ENCODE results near the gene KAT6B. TPM values are rescaled to one million over a fixed set of nuclear protein-coding genes. Genes with fewer than 3 reads are reported as not detected.
A peak's percentile ranks its signal among the peaks of the same experiment; 100 is the strongest.

KAT6B gene
- total and polyA plus RNA-seq, 2 donors (not counting 1 experiment from before 2014, with no cell fraction given), result 3.9 to 37.8 TPM

DNA sequence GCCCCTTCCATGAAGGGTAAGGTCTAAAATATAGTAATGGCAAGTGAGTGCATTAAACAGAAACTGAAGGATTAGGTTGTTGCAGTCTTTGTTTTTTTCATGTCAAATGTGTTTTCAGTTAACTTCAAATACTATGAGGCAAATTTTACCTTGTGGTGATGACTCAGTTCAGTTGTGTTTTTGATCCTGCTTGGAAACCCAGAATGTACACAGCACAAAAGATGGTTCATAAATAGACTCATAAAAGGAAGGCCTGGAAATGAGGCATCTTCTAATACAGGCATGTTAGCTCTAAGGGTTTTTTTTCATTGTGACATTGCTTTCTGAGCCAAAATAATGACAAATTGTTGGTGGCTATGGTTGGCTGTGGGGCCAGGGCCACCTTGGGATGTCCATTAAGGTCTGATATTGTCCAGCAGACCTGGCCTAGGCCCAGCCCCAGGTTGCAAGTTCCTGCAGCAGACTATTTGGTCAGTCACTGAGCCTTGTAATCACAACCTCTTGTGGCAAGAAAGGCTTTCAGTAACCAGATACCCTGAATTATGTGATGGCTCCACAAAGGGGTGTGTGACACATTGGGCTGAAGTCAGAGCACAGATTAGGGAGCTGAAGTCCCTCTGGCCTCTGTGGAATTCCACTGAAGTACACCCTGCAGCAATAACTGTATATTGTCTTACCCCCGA is 216.0 kb downstream of the KAT6B start:
- Histone ChIP-seq H3K4me3 (replicated peaks in 1 of 4; ENCODE audit: control extremely low read depth in 1 of 4, insufficient read depth in 1 of 4, low read depth in 3 of 4, low read length in 4 of 4) (no peak overlapping the region), H2AFZ (ENCODE audit: low read length) (no peak overlapping the region), H3K4me2 (ENCODE audit: extremely low read depth, insufficient read depth, low read length) (no peak overlapping the region), H3K27ac (ENCODE audit: insufficient read depth, low read length) (peak overlapping the region; percentile 22), H3K9me3 (ENCODE audit: control insufficient read depth, insufficient read depth, low read depth, low read length) (no peaks in the 10 kb centered on the region), H3K9ac (ENCODE audit: insufficient read depth, low read length) (no peak overlapping the region), H3K79me2 (ENCODE audit: control insufficient read depth, insufficient read depth, low read length) (no peaks in the 10 kb centered on the region), H3K4me1 (ENCODE audit: control insufficient read depth, extremely low read depth, insufficient read depth, low read length) (no peaks in the 10 kb centered on the region), H4K20me1 (ENCODE audit: control insufficient read depth, extremely low read depth, insufficient read depth, low read length) (no peaks in the 10 kb centered on the region), H3K27me3 (ENCODE audit: control insufficient read depth, insufficient read depth, low read length) (no peaks in the 10 kb centered on the region), H3K36me3 (ENCODE audit: control insufficient read depth, insufficient read depth, low read length) (no peaks in the 10 kb centered on the region)
- TF ChIP-seq, protein P1, sequence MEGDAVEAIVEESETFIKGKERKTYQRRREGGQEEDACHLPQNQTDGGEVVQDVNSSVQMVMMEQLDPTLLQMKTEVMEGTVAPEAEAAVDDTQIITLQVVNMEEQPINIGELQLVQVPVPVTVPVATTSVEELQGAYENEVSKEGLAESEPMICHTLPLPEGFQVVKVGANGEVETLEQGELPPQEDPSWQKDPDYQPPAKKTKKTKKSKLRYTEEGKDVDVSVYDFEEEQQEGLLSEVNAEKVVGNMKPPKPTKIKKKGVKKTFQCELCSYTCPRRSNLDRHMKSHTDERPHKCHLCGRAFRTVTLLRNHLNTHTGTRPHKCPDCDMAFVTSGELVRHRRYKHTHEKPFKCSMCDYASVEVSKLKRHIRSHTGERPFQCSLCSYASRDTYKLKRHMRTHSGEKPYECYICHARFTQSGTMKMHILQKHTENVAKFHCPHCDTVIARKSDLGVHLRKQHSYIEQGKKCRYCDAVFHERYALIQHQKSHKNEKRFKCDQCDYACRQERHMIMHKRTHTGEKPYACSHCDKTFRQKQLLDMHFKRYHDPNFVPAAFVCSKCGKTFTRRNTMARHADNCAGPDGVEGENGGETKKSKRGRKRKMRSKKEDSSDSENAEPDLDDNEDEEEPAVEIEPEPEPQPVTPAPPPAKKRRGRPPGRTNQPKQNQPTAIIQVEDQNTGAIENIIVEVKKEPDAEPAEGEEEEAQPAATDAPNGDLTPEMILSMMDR (conservative IDR thresholded peaks at IDR 0.05 in 1 of 2, IDR thresholded peaks at IDR 0.05 in 1 of 2; ENCODE audit: low read depth in 1 of 2, low read length in 2 of 2), result no peak
- no peak for TF ChIP-seq EZH2 (IDR thresholded peaks at IDR 0.05; ENCODE audit: low read length, missing control alignments)
- DNase-seq (ENCODE audit: low read depth in 2 of 2), result peak; percentile 46 to 73

DNA sequence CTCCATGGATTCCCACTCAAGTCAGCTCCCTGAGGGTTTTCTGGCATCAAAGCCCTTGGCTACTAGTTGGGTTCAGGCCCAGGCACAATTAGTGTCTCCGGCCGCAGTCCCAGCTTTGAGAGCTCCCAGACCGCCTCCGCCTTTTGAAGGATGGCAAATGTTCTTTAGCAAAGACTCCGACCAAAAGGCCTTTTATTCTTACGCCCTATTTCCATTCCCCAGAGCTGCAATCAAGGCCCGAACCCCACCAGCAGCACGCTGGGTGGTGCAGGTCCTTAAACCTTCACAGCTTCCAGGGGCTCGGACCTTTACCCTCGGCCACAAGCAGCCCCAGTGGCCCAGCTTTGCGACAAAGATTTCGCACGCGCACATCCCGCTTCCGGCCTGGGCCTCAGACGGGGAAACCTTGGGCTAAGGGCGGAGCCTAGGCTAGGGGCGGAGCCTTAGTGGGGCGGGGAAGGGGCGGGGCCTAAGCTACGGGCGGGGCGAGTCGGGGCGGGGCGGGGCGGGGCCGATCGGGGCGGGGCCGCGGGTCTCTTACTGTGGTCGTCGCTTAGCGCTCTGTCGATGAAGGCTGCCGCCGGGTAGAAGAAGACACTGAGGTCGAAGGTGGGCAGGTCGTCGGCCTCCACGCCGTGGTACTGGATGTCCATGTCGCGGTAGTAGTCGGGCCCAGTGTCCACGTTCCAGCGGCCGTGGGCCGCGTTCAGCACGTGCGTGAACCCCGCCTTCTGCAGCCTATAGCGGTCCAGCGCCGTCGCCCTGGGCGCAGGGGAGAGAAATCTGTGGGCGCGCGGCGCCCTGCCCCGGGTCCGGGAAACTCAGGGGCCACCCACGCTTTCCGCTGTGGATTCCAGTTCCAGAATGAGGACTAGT is 217.1 kb downstream of the KAT6B start:
- no peak overlapping the region for H3K27ac ChIP-seq (ENCODE audit: insufficient read depth, low read length)
- no peaks in the 10 kb centered on the region for H3K79me2 ChIP-seq (ENCODE audit: control insufficient read depth, insufficient read depth, low read length)
- no peak overlapping the region for H3K4me3 ChIP-seq (replicated peaks in 1 of 4; ENCODE audit: control extremely low read depth in 1 of 4, insufficient read depth in 1 of 4, low read depth in 3 of 4, low read length in 4 of 4)
- DNase-seq (ENCODE audit: low read depth in 2 of 2), result no peak
- H3K36me3 ChIP-seq (ENCODE audit: control insufficient read depth, insufficient read depth, low read length), result no peaks in the 10 kb centered on the region
- H3K4me2 ChIP-seq (ENCODE audit: extremely low read depth, insufficient read depth, low read length), result no peak overlapping the region
- H3K27me3 ChIP-seq (ENCODE audit: control insufficient read depth, insufficient read depth, low read length), result no peaks in the 10 kb centered on the region
- no peak for TF ChIP-seq EZH2 (IDR thresholded peaks at IDR 0.05; ENCODE audit: low read length, missing control alignments)
- TF ChIP-seq, protein P1 (conservative IDR thresholded peaks at IDR 0.05 in 1 of 2, IDR thresholded peaks at IDR 0.05 in 1 of 2; ENCODE audit: low read depth in 1 of 2, low read length in 2 of 2), result no peak
- no peaks in the 10 kb centered on the region for H3K9me3 ChIP-seq (ENCODE audit: control insufficient read depth, insufficient read depth, low read depth, low read length)
- no peak overlapping the region for H2AFZ ChIP-seq (ENCODE audit: low read length)
- no peaks in the 10 kb centered on the region for H4K20me1 ChIP-seq (ENCODE audit: control insufficient read depth, extremely low read depth, insufficient read depth, low read length)
- H3K9ac ChIP-seq (ENCODE audit: insufficient read depth, low read length), result no peak overlapping the region
- H3K4me1 ChIP-seq (ENCODE audit: control insufficient read depth, extremely low read depth, insufficient read depth, low read length), result no peaks in the 10 kb centered on the region

DNA sequence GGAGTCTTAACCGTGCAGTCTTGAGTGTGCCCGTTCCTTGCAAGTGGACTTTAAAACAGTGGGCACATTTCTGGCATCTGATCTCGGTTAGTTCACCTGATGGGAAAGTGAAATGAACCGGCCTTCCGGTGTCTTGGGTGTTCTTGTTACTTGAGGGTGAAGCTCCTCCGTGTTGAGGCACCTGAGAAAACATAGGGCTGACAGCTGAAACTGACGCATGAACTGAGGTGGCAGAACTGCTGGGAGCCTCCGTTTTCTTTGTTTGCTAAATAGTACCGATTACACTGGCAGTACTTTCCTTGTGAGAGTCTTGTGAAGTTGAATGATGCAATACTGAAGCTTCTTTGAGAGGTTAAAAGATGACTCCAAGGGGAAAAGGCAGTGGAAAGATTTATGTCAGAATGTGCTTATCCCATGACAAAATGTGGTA is 222.3 kb downstream of the KAT6B start:
- Histone ChIP-seq H3K79me2 (ENCODE audit: control insufficient read depth, insufficient read depth, low read length) (no peaks in the 10 kb centered on the region), H3K27ac (ENCODE audit: insufficient read depth, low read length) (no peak overlapping the region), H3K9me3 (ENCODE audit: control insufficient read depth, insufficient read depth, low read depth, low read length) (no peaks in the 10 kb centered on the region), H3K27me3 (ENCODE audit: control insufficient read depth, insufficient read depth, low read length) (no peaks in the 10 kb centered on the region), H4K20me1 (ENCODE audit: control insufficient read depth, extremely low read depth, insufficient read depth, low read length) (no peaks in the 10 kb centered on the region), H2AFZ (ENCODE audit: low read length) (no peak overlapping the region), H3K4me2 (ENCODE audit: extremely low read depth, insufficient read depth, low read length) (no peak overlapping the region), H3K4me1 (ENCODE audit: control insufficient read depth, extremely low read depth, insufficient read depth, low read length) (no peaks in the 10 kb centered on the region), H3K9ac (ENCODE audit: insufficient read depth, low read length) (no peak overlapping the region), H3K4me3 (replicated peaks in 1 of 4; ENCODE audit: control extremely low read depth in 1 of 4, insufficient read depth in 1 of 4, low read depth in 3 of 4, low read length in 4 of 4) (no peak overlapping the region), H3K36me3 (ENCODE audit: control insufficient read depth, insufficient read depth, low read length) (no peaks in the 10 kb centered on the region)
- no peak for TF ChIP-seq EZH2 (IDR thresholded peaks at IDR 0.05; ENCODE audit: low read length, missing control alignments)
- TF ChIP-seq, protein P1 (conservative IDR thresholded peaks at IDR 0.05 in 1 of 2, IDR thresholded peaks at IDR 0.05 in 1 of 2; ENCODE audit: low read depth in 1 of 2, low read length in 2 of 2), result no peak
- peak in 1 of 2 donors; percentile 28 for DNase-seq (ENCODE audit: low read depth in 2 of 2)

Data from fibroblast of lung (primary cell).